Activated CD8-positive, alpha-beta memory T cell treated with anti-CD3 and anti-CD28 coated beads, Interleukin-2, amount 10 ng/mL, durations not matched to agents 7 days and 5 days (primary cell): ENCODE data around the gene MBOAT1. TPM values are rescaled to one million over a fixed set of nuclear protein-coding genes. Genes with fewer than 3 reads are reported as not detected.

Experiments
- ATAC-seq: fragments of 150-1000 bp; cut with Tn5 transposase; one replicate; pipeline ENCODE4 v1.10.0; 2021; ENCODE audit warnings: moderate library complexity
- CTCF ChIA-PET: fragments of 350-600 bp; sonication (Branson Sonifier 250); formaldehyde crosslinking; loops from one replicate; lab custom pipeline; 2021; ENCODE audit warnings: antibody characterized with exemption; lab: Charles Lee
- DNase-seq: peaks from one replicate; pipeline ENCODE4 v3.0.0-alpha.2; 2020
- H3K27ac Mint-ChIP-seq: one replicate; pipeline ENCODE4 v1.8.0; 2021; ENCODE audit warnings: mild to moderate bottlenecking, mixed read lengths
- H3K27me3 Mint-ChIP-seq: one replicate; pipeline ENCODE4 v1.8.0; 2021; ENCODE audit warnings: mixed read lengths
- H3K36me3 Mint-ChIP-seq: one replicate; pipeline ENCODE4 v1.8.0; 2021; ENCODE audit warnings: mild to moderate bottlenecking, mixed read lengths
- H3K4me1 Mint-ChIP-seq: one replicate; pipeline ENCODE4 v1.8.0; 2021; ENCODE audit warnings: mixed read lengths
- H3K4me3 Mint-ChIP-seq: one replicate; pipeline ENCODE4 v1.8.0; 2021; ENCODE audit warnings: mild to moderate bottlenecking, moderate library complexity, mixed read lengths
- H3K9me3 Mint-ChIP-seq: one replicate; pipeline ENCODE4 v1.8.0; 2022; ENCODE audit warnings: low read depth, mixed read lengths
- total RNA-seq, 2 experiments: library from RNA; stranded (reverse); gene quantifications; one replicate each; pipeline ENCODE4 v1.2.3, GENCODE V29; 2021

The MBOAT1 gene
- total RNA-seq, 2 experiments from 2014 or later = 17.7 to 22.6 TPM

DNA sequence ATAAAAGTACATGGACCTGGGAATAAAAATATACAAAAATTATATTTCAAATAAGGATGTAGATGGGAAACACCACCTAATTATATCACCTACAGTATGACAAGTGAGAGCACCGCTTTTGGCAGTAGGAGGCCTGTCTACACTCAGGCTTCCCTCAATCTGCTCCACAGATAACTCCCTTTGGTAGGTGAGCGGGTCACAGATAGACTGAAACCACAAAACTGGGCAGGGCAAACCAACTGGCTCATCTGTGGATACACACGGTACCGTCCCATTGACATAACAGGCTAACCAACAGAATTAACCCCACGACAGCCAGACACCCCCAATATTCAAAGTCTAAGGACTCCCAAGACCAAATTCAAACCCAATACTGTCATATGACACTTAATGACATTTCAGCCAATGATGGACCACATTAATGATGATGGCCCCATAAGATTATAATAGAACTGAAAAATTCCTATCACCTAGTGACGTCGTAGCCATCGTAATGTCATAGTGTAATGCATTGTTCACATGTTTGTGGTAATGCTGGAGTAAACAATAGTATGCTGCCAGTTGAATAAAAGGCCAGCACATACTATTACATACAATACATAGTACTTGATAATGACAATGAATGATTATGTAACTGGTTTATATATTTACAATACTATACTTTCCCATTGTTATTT lies 109.7 kb downstream of the MBOAT1 start:
- Mint-ChIP-seq H3K27me3 (no peaks in the 10 kb centered on the region), H3K9me3 (no peaks in the 10 kb centered on the region), H3K27ac (no peak overlapping the region), H3K4me3 (no peak overlapping the region), H3K4me1 (no peaks in the 10 kb centered on the region), H3K36me3 (peaks cover 7% of the 10 kb centered on the region)
- DNase-seq (no peak), ATAC-seq (no peak)
- CTCF ChIA-PET = no interaction called here

DNA sequence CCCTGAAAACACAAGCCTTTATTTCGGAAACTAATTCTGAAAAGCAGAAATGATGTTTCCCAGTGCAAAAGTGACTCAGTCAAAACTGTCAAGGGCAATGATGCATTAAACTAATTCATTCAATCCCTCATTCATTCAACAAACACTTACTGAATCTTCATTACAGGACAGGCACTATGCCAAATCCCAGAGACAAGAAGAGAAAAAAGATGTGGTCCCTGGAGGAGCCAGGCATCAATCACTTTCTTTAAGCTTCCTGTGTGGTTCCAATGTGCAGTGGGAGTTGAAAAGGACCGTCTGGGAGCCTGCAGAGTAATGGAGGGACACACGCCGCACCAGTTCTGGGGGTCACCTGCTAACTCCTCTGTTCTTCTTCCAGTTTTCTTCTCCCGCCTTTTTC lies 113.1 kb downstream of the MBOAT1 start:
- Mint-ChIP-seq H3K36me3 (peaks cover 4% of the 10 kb centered on the region), H3K27ac (no peak overlapping the region), H3K4me3 (no peak overlapping the region), H3K9me3 (no peaks in the 10 kb centered on the region), H3K27me3 (no peaks in the 10 kb centered on the region), H3K4me1 (no peaks in the 10 kb centered on the region)
- CTCF ChIA-PET = no interaction called here
- no peak for DNase-seq
- ATAC-seq = no peak

GRCh38 chr6:20098267-20098876 lies 113.9 kb downstream of the MBOAT1 start:
- no peak overlapping the region for H3K4me3 Mint-ChIP-seq
- H3K4me1 Mint-ChIP-seq = no peaks in the 10 kb centered on the region
- H3K9me3 Mint-ChIP-seq = no peaks in the 10 kb centered on the region
- CTCF ChIA-PET = interaction anchor here (1.1 to 2.1 kb wide), 2 partner anchors 29 to 430 kb away, joined by 3 to 6 read pairs; no protein-coding TSS in a partner anchor
- DNase-seq (no peak), ATAC-seq (no peak)
- H3K27me3 Mint-ChIP-seq = no peaks in the 10 kb centered on the region
- no peak overlapping the region for H3K27ac Mint-ChIP-seq
- H3K36me3 Mint-ChIP-seq = peaks cover 4% of the 10 kb centered on the region

GRCh38 chr6:20096536-20096935 lies 115.7 kb downstream of the MBOAT1 start:
- Mint-ChIP-seq H3K27me3 (no peaks in the 10 kb centered on the region), H3K4me1 (no peaks in the 10 kb centered on the region), H3K36me3 (no peaks in the 10 kb centered on the region), H3K4me3 (no peak overlapping the region), H3K27ac (no peak overlapping the region), H3K9me3 (no peaks in the 10 kb centered on the region)
- CTCF ChIA-PET = interaction anchor here (2.1 kb wide), 1 partner anchor 30 kb away, joined by 6 read pairs; no protein-coding TSS in a partner anchor
- DNase-seq (no peak), ATAC-seq (no peak)

DNA sequence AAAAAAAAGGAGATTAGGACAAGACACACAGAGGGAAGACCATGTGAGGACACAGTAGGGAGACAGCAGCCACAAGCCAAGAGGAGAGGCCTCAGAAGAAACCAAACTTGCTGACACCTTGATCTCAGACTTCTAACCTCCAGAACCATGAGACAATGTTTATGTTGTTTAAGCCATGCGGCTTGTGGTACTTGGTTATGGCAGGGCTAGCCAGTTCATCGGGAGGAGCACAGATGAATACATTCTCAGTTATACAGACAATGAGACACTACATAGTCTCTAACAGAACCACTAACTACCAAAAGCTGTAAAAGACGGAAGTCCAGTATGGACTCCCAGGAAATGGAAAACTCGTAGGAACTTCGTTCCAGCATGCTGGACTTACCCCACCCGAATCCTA lies 116.8 kb downstream of the MBOAT1 start:
- ATAC-seq (no peak), DNase-seq (no peak)
- no peaks in the 10 kb centered on the region for H3K9me3 Mint-ChIP-seq
- no peaks in the 10 kb centered on the region for H3K36me3 Mint-ChIP-seq
- no peak overlapping the region for H3K4me3 Mint-ChIP-seq
- H3K4me1 Mint-ChIP-seq = no peaks in the 10 kb centered on the region
- CTCF ChIA-PET = no interaction called here
- no peaks in the 10 kb centered on the region for H3K27me3 Mint-ChIP-seq
- H3K27ac Mint-ChIP-seq = no peak overlapping the region

GRCh38 chr6:20092071-20092566 lies 120.2 kb downstream of the MBOAT1 start:
- DNase-seq (no peak), ATAC-seq (no peak)
- no peaks in the 10 kb centered on the region for H3K9me3 Mint-ChIP-seq
- H3K4me3 Mint-ChIP-seq = no peak overlapping the region
- CTCF ChIA-PET = interaction anchor here (0.9 to 1.4 kb wide), 6 partner anchors 15 to 441 kb away, joined by 3 to 10 read pairs (median 3); no protein-coding TSS in a partner anchor
- H3K27ac Mint-ChIP-seq = no peak overlapping the region
- no peaks in the 10 kb centered on the region for H3K36me3 Mint-ChIP-seq
- H3K4me1 Mint-ChIP-seq = no peaks in the 10 kb centered on the region
- peaks cover 3% of the 10 kb centered on the region for H3K27me3 Mint-ChIP-seq

DNA sequence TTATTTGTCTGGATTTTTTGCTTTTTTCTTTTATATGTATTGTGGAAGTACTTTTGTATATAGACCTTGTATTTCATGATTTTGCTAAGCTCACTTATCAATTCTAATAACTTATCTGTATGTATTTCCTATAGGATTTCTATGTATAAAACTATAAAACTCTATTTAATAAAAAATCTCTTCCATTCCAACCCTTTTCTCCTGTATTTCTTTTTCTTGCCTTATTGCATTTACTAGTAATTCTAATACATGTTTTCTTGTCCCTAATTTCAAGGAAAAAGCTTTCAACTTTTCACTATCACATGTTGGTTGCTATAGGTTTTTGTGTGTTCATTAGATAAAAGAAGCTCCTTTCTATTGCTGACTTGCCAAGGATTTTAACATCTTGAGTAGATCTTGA lies 125.3 kb downstream of the MBOAT1 start:
- ATAC-seq (no peak), DNase-seq (no peak)
- Mint-ChIP-seq H3K36me3 (no peaks in the 10 kb centered on the region), H3K27ac (no peak overlapping the region), H3K9me3 (no peaks in the 10 kb centered on the region), H3K27me3 (peaks cover 11% of the 10 kb centered on the region), H3K4me3 (no peak overlapping the region), H3K4me1 (no peaks in the 10 kb centered on the region)
- CTCF ChIA-PET = no interaction called here

DNA sequence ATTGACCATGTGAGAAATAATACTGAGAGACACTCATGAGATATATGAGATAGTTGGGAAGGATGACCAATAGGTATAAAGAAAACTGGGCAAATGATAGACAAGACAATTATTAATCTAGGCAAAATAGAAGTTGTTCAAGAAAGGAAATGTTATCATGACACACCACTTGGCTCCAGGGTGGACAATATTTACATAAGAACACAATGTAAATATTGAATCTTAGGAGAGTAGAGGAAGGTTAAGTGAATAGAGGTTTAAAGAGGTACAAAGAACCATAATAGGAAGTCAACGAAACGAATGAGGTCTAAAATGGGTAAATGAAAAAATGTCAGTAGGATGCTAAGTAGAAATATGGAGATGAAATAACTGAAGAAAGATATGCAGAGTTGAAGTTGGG lies 126.5 kb downstream of the MBOAT1 start:
- DNase-seq (no peak), ATAC-seq (no peak)
- no peak overlapping the region for H3K27ac Mint-ChIP-seq
- H3K36me3 Mint-ChIP-seq = no peaks in the 10 kb centered on the region
- H3K4me1 Mint-ChIP-seq = no peaks in the 10 kb centered on the region
- no peaks in the 10 kb centered on the region for H3K9me3 Mint-ChIP-seq
- H3K4me3 Mint-ChIP-seq = no peak overlapping the region
- CTCF ChIA-PET = no interaction called here
- peaks cover 11% of the 10 kb centered on the region for H3K27me3 Mint-ChIP-seq

DNA sequence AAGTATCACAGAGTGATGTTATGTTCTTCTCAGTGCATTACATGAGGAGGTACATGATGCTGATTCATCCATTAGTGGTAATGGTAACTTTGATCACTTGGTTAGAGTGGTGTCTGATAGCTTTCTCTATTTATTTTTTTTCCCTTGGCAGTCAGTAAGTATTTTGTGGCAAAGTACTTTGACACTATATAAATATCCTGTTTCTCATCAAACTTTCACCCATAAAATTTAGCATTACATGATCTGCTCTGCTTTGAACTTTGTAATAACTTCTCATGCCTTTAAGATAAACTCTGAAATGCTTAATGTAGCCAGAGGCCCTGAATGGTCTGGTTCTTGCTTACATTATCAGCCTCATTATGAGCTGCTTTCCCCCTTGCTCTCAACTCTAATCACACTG lies 127.9 kb downstream of the MBOAT1 start:
- H3K27ac Mint-ChIP-seq = no peak overlapping the region
- H3K9me3 Mint-ChIP-seq = no peaks in the 10 kb centered on the region
- no peaks in the 10 kb centered on the region for H3K36me3 Mint-ChIP-seq
- CTCF ChIA-PET = no interaction called here
- no peaks in the 10 kb centered on the region for H3K4me1 Mint-ChIP-seq
- no peak overlapping the region for H3K4me3 Mint-ChIP-seq
- peaks cover 11% of the 10 kb centered on the region for H3K27me3 Mint-ChIP-seq
- ATAC-seq = no peak
- DNase-seq = no peak

- peaks cover 15% of the 10 kb centered on the region for H3K27me3 Mint-ChIP-seq
- no peaks in the 10 kb centered on the region for H3K36me3 Mint-ChIP-seq
- no peak overlapping the region for H3K27ac Mint-ChIP-seq
- H3K4me1 Mint-ChIP-seq = no peaks in the 10 kb centered on the region
- DNase-seq (no peak), ATAC-seq (no peak)
- H3K4me3 Mint-ChIP-seq = no peak overlapping the region
- CTCF ChIA-PET = no interaction called here
- H3K9me3 Mint-ChIP-seq = peaks cover 4% of the 10 kb centered on the region
Observed at GRCh38 chr6:20071998-20072397, 140.3 kb downstream of the MBOAT1 start.

GRCh38 chr6:20070047-20070446 lies 142.2 kb downstream of the MBOAT1 start:
- no peak for DNase-seq
- Mint-ChIP-seq H3K9me3 (peaks cover 2% of the 10 kb centered on the region), H3K27me3 (peaks cover 10% of the 10 kb centered on the region), H3K36me3 (no peaks in the 10 kb centered on the region), H3K4me3 (no peak overlapping the region), H3K4me1 (no peaks in the 10 kb centered on the region), H3K27ac (no peak overlapping the region)
- no peak for ATAC-seq
- CTCF ChIA-PET = interaction anchor here (0.8 kb wide), 1 partner anchor 14 kb away, joined by 3 read pairs; no protein-coding TSS in a partner anchor

DNA sequence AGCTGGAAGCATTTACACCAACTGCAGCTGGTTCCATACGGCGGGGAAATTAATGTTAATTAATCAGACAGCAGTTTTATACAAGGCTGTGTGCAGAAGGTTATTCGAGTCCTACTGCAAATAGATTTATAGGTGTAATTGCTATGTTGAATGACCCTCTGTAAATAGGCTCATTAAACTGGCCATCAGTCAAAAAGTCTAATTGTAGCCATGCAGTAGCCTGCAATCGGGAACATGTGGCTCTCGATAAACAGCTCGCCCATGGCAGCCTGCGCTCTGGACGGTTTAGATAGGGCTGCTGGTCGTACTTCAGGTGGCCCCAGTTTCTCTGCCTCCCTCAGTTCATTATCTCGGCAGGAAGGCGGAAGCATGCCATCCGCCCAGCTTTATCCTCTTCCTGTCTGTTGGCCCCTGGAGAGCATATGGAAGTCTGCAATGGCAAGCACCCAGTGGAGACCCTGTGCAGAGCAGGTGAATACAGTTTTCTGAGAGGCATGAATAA lies 143.2 kb downstream of the MBOAT1 start:
- Mint-ChIP-seq H3K4me1 (no peaks in the 10 kb centered on the region), H3K9me3 (peaks cover 2% of the 10 kb centered on the region), H3K4me3 (no peak overlapping the region), H3K27me3 (peaks cover 10% of the 10 kb centered on the region), H3K27ac (no peak overlapping the region), H3K36me3 (no peaks in the 10 kb centered on the region)
- CTCF ChIA-PET = no interaction called here
- ATAC-seq = no peak
- DNase-seq = no peak

DNA sequence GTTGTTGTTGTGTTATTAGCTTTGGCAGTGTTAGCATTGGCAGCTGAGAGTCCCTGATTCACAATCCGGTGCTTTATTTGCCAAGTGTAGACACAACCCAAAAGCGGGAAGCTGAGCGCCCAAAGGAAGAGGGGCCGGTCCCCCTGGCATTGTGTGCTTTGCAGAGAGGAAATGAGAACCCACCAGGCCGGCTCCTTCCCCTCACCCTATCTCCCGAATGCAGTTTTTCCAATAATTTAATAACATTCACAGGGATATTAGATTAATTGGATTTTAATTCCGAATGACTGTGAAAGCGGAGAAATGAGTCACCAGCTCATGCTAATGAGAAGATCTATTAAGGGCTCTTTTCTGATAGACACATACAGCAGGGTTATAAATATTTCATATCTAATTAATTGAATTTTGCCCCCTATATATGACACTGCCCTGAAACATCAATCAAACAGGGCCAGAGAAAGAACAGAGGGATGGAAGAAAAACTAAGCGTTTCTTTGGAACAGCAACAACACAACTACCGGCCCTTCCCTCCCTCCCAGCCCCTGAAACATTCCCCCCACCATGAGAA lies 143.8 kb downstream of the MBOAT1 start:
- DNase-seq = no peak
- ATAC-seq = no peak
- Mint-ChIP-seq H3K4me1 (no peaks in the 10 kb centered on the region), H3K27me3 (peaks cover 10% of the 10 kb centered on the region), H3K4me3 (no peak overlapping the region), H3K27ac (no peak overlapping the region), H3K36me3 (no peaks in the 10 kb centered on the region), H3K9me3 (peaks cover 2% of the 10 kb centered on the region)
- CTCF ChIA-PET = no interaction called here
